HG03066 (cell line): ENCODE results near the gene DTNBP1.

Source experiments
- ATAC-seq: cut with Tn5 transposase; IDR thresholded peaks from one replicate; pipeline ENCODE4 v1.9.1; 2021; ENCODE audit warnings: low read depth; ENCODE audit not compliant: unreplicated experiment

The DTNBP1 gene

DNA sequence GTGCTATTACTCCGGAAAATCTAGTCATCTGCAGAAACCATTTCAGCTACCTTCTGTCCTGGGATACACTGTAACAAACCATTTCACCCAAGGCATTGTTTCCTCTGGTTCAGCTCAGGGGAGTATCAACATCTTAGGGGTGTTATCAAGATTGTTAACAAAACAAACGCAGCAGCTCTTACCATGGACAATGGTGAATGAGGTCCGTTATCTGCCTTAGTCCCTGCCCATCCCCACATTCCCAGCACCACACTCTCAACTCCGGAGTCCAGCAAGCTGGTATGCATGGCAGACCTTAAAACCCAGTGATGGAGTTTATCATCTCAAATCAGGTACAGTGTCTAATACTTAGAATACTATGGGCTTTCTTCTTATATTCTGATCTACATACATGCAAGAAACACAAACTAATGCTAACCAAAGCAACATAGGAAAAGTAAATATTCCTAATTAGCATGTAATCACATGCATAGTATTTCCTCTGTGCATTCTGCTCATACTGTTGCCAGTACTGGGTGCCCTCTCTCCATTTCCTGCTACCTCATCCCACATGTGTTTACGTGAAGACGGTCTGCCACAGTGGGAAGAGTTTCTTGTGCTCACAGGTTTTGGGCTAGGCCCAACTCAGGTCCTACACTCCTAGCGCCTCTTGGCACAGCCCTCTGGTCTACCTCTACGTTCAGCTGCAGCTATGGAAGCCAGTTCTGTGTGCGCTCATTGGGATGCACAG lies 123.9 kb downstream of the DTNBP1 start:
- no peak for ATAC-seq

DNA sequence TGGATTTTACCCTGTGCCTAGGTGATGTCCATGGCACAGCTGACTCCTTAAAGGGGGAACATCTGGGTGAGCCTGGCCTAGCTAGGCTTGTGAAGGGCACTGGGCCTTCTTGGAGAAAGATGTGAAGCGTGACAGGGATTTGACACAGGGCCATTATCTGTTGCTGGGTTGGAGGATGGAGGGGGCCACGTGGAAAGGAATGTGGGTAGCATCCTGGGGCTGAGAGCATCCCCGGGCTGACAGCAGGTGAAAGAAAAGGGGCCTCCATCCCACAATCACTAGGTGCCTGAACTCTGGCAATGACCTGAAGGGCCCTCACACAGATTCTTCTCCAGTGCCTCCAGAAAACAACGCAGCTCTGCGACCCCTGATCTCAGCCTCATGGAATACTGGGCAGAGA lies 124.7 kb downstream of the DTNBP1 start:
- no peak for ATAC-seq

- no peak for ATAC-seq
Measured at GRCh38 chr6:15536198-15536955, 126.5 kb downstream of the DTNBP1 start.

DNA sequence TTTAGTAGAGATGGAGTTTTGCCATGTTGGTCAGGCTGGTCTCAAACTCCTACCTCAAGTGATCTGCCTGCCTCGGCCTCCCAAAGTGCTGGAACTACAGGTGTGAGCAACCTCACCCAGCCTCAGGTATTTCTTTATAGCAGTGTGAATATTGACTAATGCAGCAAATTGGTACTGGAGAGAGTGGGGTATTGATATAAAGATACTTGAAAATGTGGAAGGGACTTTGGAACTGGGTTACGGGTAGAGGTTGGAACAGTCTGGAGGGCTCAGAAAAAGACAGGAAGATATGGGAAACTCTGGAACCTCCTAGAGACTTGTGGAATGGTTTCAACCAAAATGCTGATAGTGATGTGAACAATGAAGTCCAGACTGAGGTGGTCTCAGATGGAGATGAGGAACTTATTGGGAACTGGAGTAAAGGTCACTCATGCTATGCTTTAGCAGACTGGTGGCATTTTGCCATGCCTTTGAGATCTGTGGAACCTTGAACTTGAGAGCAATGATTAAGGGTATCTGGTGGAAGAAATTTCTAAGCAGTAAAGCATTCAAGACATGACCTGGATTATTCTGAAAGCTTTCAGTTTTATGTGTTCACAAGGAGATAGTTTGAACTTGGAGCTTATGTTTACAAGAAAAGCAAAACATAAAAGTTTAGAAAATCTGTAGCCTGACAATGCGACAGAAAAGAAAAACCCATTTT lies 127.2 kb downstream of the DTNBP1 start:
- ATAC-seq = no peak

GRCh38 chr6:15534974-15535373 lies 127.9 kb downstream of the DTNBP1 start:
- no peak for ATAC-seq

DNA sequence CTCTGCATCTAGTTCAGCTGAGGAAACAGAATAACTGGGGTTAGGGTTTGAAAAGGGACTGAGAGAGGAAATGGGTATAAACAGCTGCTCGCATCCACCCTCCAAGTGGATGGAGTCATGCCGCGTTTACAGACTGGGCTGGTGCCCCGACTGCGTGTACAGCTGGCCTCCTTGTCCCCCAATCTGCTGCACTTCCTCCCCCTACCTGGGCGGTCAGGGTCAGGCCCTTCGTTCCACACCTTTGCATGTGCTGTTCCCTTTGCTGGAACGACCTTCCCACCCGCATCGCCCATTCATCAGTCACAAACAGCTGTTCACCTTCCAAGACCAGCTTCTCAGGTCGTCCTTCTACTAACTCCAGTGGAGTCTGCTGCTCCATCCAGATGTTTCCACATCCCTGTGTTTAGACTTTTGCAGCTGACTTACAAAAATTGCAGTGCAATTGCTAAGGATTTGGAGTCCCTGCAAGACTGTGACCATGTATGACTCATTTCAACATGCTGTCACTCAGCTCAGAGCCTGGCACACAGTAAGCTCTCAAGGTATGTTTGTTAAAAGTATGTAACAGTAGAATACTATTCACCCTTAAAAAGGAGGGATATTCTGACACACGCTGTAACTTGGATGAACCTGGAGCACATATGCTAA lies 129.3 kb downstream of the DTNBP1 start:
- no peak for ATAC-seq

GRCh38 chr6:15531973-15532372 lies 130.9 kb downstream of the DTNBP1 start:
- no peak for ATAC-seq

DNA sequence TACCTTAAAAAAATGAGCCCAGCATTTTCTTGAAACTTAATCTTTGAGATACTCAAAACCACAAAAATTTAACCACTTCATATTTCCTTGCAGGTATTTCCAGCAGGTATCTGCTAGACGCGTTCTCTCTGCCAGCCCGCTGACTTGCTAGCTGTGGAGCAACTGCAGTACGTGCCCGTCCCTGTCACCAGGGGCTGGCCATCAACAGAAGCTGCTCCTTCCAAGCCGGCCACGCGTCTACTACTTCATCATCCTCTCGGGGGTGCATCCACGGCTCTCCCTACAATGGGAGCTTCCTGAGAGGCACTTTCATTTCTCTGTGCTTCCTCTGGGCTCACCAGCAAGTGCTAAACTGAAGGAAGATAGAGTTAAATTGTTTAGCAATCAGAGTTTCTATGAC lies 132.4 kb downstream of the DTNBP1 start:
- no peak for ATAC-seq

DNA sequence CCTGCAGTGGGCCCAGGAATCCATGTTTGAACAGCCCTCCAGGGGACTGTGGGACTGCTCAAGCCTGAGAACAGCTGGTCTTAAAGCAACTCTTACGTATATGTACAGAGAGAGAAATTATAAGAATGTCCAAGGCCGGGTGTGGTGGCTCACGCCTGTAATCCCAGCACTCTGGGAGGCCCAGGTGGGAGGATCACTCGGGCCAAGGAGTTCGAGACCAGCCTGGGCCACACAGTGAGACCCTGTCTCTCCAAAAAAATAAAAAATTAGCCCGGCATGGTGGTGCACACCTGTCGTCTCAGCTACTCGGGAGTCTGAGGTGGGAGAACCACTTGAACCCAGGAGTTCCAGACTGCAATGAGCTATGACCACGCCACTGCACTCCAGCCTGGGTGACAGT lies 134.0 kb downstream of the DTNBP1 start:
- no peak for ATAC-seq

DNA sequence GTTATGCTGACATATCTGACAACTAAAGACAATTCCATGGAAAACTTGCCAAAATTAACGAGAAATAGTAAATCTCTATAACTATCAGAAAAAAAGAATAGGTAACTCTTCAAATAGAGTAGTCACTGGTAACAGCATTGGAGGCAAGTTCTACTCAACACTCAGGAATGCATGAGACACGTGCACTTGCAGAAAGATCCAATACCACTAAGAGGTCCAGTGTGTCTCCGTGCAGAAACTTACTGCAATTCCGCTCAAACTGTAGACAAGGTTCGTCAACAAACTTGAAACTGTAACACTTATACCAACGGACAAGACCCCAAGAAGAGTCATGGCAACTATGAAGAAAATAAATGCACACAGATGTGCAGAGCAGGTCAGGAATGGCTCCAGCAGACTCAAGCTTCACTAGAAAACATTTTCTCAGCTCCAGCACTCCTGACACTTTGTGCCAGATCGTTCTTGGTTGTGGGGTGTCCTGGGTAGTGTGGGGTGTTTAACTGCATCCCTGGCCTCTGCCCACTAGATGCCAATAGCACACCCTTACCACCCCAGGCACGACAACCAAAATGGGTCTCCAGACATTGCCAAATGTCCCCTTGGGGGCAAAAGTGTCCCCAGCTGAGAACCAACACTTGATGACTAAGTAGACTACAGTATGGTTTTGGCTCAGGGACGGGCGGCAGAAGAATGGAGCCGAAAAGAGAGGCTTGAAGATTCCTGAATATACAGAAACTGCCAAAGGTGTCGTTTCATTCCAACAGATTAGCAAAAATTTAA lies 134.8 kb downstream of the DTNBP1 start:
- ATAC-seq = no peak

DNA sequence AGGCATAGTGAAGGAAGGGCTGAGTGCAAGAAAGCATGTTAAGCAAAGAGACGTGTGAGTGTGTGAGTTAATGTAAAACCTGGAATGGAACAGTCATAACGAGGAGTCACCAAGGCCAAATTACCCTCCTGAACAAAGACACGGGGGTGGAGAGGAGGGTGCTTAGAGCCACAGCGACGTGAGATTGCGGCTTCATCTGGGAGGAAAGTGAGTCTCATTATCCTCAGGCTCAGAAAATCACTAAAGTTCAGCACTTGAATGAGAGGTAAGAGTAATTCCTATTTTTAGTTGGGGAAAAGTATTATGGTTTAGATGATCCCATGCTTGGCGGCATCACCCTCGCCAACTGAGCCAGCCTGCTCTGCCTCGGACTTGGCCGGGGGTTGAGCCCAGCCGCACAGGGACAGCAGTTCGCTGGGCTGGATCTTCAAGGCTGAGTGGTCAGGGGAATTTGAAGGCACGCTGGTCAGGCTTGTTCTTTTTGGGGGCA lies 136.6 kb downstream of the DTNBP1 start:
- no peak for ATAC-seq

DNA sequence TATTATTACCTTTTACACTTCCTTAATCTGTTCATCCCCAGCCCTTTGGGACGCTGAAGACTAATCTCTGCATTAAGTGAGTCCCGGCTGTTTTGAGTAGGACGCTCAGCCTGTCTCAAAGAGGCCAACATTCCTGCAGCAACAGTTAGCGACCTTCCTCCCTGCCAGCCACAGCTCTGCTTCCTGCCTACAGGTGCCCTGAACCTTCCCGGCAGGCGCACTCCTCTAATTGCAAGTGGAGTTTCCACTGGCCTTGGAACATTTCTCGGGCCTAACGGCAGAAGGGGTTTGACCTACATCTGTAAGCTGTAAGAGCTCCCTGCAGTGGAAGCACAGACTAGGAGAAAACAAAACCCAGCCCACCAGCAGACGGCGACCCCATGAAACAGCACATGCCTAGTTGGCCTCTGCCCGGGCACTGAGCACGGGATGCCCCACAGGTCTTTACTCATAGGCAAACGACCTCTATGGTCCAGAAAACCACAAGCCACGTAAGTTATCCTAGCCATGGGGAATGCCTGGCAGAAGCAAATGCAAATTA lies 137.9 kb downstream of the DTNBP1 start:
- no peak for ATAC-seq

GRCh38 chr6:15523679-15524630 lies 138.9 kb downstream of the DTNBP1 start:
- no peak for ATAC-seq

- ATAC-seq = no peak
Measured at GRCh38 chr6:15522856-15523529, 139.8 kb downstream of the DTNBP1 start.

GRCh38 chr6:15522427-15522826 lies 140.4 kb downstream of the DTNBP1 start:
- no peak for ATAC-seq

DNA sequence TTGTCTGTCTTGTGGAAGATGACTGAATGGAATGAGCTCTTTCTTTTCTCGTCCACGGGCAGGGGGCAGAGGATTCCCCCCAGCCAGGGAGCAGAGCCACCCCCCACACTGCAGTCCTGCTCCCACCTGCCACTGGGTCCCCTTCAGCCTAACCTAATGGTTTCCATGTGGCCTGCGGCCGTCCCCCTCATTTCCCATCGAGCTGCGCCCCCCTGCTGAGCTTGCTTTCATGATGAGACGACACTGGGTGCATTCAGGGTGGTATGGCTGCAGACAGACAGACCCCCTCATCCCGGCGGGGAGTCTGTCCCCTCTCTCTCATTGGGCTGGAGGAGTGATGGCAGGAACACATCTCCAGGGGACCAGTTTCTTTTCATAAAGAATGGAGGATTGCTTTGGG lies 140.8 kb downstream of the DTNBP1 start:
- no peak for ATAC-seq

GRCh38 chr6:15521582-15521981 lies 141.2 kb downstream of the DTNBP1 start:
- no peak for ATAC-seq

DNA sequence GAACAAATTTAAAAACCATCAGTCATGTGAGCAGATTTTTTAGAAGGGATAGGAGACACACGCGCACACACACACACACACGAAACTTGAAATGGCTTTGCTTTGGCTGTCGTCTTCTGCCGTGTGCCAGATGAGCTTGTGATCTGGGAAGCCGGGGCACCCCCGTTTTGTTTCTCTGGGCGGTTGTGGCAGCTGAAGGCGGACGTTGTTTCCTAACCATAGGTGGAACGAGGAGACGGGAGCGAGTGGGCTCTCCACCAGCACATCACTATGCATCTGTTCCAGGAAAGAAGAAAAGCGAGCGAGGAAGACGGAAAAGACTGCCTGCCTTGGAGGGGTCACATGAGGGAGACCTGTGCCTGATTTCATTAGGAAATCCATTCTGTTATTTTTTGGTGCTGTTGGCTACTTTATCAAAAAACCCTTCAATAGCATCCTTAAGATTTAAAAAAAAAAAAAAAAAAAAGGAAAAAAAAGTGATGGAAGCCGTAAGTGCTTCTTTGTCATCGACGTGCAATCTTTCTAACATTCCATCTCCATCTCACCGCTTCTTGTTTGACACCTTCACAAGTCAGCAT lies 142.1 kb downstream of the DTNBP1 start:
- no peak for ATAC-seq
